Endothelial cell of umbilical vein (primary cell): ENCODE measurements around the gene PLA2R1. TPM values are rescaled to one million over a fixed set of nuclear protein-coding genes. Genes with fewer than 3 reads are reported as not detected.

Experiments
- BruUV-seq: library from RNA; stranded (reverse); fragments of 400-500 nt; replicated peaks from 2 replicates; lab custom pipeline; 2021; lab: Mats Ljungman, UMichigan
- CTCF ChIA-PET: fragments of 300-600, 350-600 bp; sonication (Branson Sonifier 250); formaldehyde crosslinking; loops from one replicate; lab custom pipeline; 2021; ENCODE audit warnings: antibody characterized with exemption, inconsistent platforms; lab: Charles Lee
- POLR2A ChIA-PET: fragments of 300-600, 350-600 bp; sonication (Branson Sonifier 250); formaldehyde crosslinking; loops from one replicate; lab custom pipeline; 2021; ENCODE audit warnings: antibody characterized with exemption, inconsistent platforms; lab: Charles Lee
- DNase-seq: peaks from one replicate; pipeline ENCODE4 v3.0.0-alpha.2; 2011; ENCODE audit warnings: low read depth, low spot score
- FAIRE-seq: peaks from 2 replicates; lab custom pipeline; 2011; peaks lifted over from hg19 to GRCh38; lab: Jason Lieb, UNC
- H2AFZ ChIP-seq: 2 replicates; pipeline ENCODE4 v1.6.0; 2012; ENCODE audit warnings: low read depth, low read length, control low read depth, inconsistent platforms
- H3K27ac ChIP-seq: 2 replicates; pipeline ENCODE4 v1.5.1; 2011; ENCODE audit warnings: low read depth, mild to moderate bottlenecking, control low read depth, low read length, moderate library complexity; ENCODE audit not compliant: insufficient read depth
- H3K27me3 ChIP-seq, 2 experiments: 2 replicates each; pipeline versions ENCODE4 v1.6.0 to v1.6.1; 2011; ENCODE audit warnings: low read length in 2 of 2, mixed read lengths in 1 of 2; ENCODE audit not compliant: control insufficient read depth in 2 of 2, insufficient read depth in 2 of 2
- H3K36me3 ChIP-seq, 2 experiments: 2 replicates in 1 of 2; 3 replicates in 1 of 2; pipeline ENCODE4 v1.5.1; 2011; ENCODE audit warnings: low read length in 2 of 2, mild to moderate bottlenecking in 1 of 2, moderate library complexity in 1 of 2; ENCODE audit not compliant: control insufficient read depth in 2 of 2, insufficient read depth in 2 of 2; ENCODE audit errors: extremely low read depth in 1 of 2
- H3K4me1 ChIP-seq: 3 replicates; pipeline ENCODE4 v1.5.1; 2011; ENCODE audit warnings: mild to moderate bottlenecking, low read length; ENCODE audit not compliant: control insufficient read depth, insufficient read depth; ENCODE audit errors: extremely low read depth
- H3K4me2 ChIP-seq: 2 replicates; pipeline ENCODE4 v1.6.1; 2011; ENCODE audit warnings: low read length, control low read depth, mixed read lengths; ENCODE audit not compliant: insufficient read depth
- H3K4me3 ChIP-seq, 3 experiments: fragments of 200-600 bp in 1 of 3; sonication (generic), shearing (Covaris generic) in 1 of 3; replicated peaks in 1 of 3; 2 replicates each; pipeline ENCODE4 v1.5.1; 2011 to 2016; ENCODE audit warnings: control low read depth in 3 of 3, low read length in 3 of 3, mild to moderate bottlenecking in 2 of 3, inconsistent platforms in 1 of 3, low read depth in 1 of 3, moderate library complexity in 1 of 3; ENCODE audit not compliant: insufficient read depth in 1 of 3
- H3K79me2 ChIP-seq: 2 replicates; pipeline ENCODE4 v1.6.0; 2012; ENCODE audit warnings: low read length, inconsistent platforms; ENCODE audit not compliant: control insufficient read depth, insufficient read depth
- H3K9ac ChIP-seq: replicated peaks from 2 replicates; pipeline ENCODE3; 2011; ENCODE audit warnings: low read length, control low read depth; ENCODE audit not compliant: insufficient read depth; ENCODE audit errors: extremely low read depth
- H3K9me1 ChIP-seq: replicated peaks from 3 replicates; pipeline ENCODE4 v1.6.0; 2011; ENCODE audit warnings: mild to moderate bottlenecking, low read length; ENCODE audit not compliant: control insufficient read depth, insufficient read depth; ENCODE audit errors: extremely low read depth
- H3K9me3 ChIP-seq: replicated peaks from 2 replicates; pipeline ENCODE4 v1.5.1; 2012; ENCODE audit warnings: low read length, inconsistent platforms; ENCODE audit not compliant: control insufficient read depth, insufficient read depth
- H4K20me1 ChIP-seq: replicated peaks from 2 replicates; pipeline ENCODE3; 2011; ENCODE audit warnings: mild to moderate bottlenecking, low read length; ENCODE audit not compliant: control insufficient read depth, insufficient read depth; ENCODE audit errors: extremely low read depth
- CTCF ChIP-seq, 2 donors: IDR thresholded peaks; 1 replicate in 1 of 2; 2 replicates in 1 of 2; pipeline ENCODE4 v1.5.1; 2011; ENCODE audit warnings: low read length in 2 of 2, mild to moderate bottlenecking in 2 of 2, moderate library complexity in 2 of 2, control low read depth in 1 of 2, inconsistent platforms in 1 of 2, low read depth in 1 of 2; ENCODE audit not compliant: insufficient read depth in 1 of 2; ENCODE audit errors: extremely low read depth in 1 of 2
- JUN ChIP-seq: IDR thresholded peaks from 2 replicates; pipeline ENCODE4 v1.6.1; 2011; ENCODE audit warnings: borderline replicate concordance, low read depth; ENCODE audit not compliant: insufficient read length, insufficient read depth
- POLR2A ChIP-seq: IDR thresholded peaks from 2 replicates; pipeline ENCODE4 v1.6.1; 2012; ENCODE audit warnings: low read depth, mild to moderate bottlenecking, control low read depth, low read length
- dilution Hi-C: fragments of 300-500 bp; cut with MboI; formaldehyde crosslinking; loops from one replicate; pipeline ENCODE4 v1.15.0; 2019; ENCODE audit warnings: low sequenced_read_pairs; ENCODE audit not compliant: extremely low pct_ligation_motif_present
- intact Hi-C: fragments of 100-400 bp; cut with micrococcal nuclease; formaldehyde crosslinking; loops from one replicate; pipeline ENCODE4 v1.10.0; 2022
- polyA plus RNA-seq, 4 experiments: library from polyadenylated mRNA; depleted of rRNA in 3 of 4; stranded (reverse) in 3 of 4; unstranded in 1 of 4; fragments of >200 nt; gene quantifications; 2 replicates each; pipeline versions ENCODE4 v1.2.1 to v1.2.3, GENCODE V29; 2011 to 2012; ENCODE audit warnings: missing spikeins in 1 of 4
- total RNA-seq: library from RNA; stranded (reverse); gene quantifications from 2 replicates; pipeline ENCODE4 v1.2.3, GENCODE V29; 2021

Gene PLA2R1
- total and polyA plus RNA-seq, 2 donors (not counting 3 experiments of a cell fraction or from before 2014, with no cell fraction given): 6.9 to 14.4 TPM

- no peak for TF ChIP-seq JUN
- H3K9ac ChIP-seq: no peak overlapping the region
- H3K27me3 ChIP-seq: no peaks in the 10 kb centered on the region
- no peak for FAIRE-seq
- dilution Hi-C loops: no loop called here
- no peak overlapping the region for H3K4me3 ChIP-seq
- DNase-seq: peak; percentile 62
- no peaks in the 10 kb centered on the region for H3K79me2 ChIP-seq
- no peaks in the 10 kb centered on the region for H3K9me1 ChIP-seq
- peaks cover 10% of the 10 kb centered on the region for H3K4me1 ChIP-seq
- intact Hi-C loops: no loop called here
- ChIA-PET POLR2A (no interaction called here), CTCF (interaction anchor here (1.0 to 2.6 kb wide), 5 partner anchors 9 to 942 kb away, joined by 3 to 12 read pairs (median 3); no protein-coding TSS in a partner anchor)
- H2AFZ ChIP-seq: no peak overlapping the region
- H3K9me3 ChIP-seq: no peaks in the 10 kb centered on the region
- peak overlapping the region; percentile 12 for H3K4me2 ChIP-seq
- no TSS peak for BruUV-seq
- no peaks in the 10 kb centered on the region for H4K20me1 ChIP-seq
- no peaks in the 10 kb centered on the region for H3K36me3 ChIP-seq
- no peak overlapping the region for H3K27ac ChIP-seq
Measured at GRCh38 chr2:160028431-160029269, 33.8 kb downstream of the PLA2R1 start.

- no peak overlapping the region for H3K4me2 ChIP-seq
- H3K4me1 ChIP-seq: no peaks in the 10 kb centered on the region
- FAIRE-seq: peak; percentile 59
- H3K9me3 ChIP-seq: no peaks in the 10 kb centered on the region
- H2AFZ ChIP-seq: no peak overlapping the region
- no peaks in the 10 kb centered on the region for H3K27me3 ChIP-seq
- no peak overlapping the region for H3K27ac ChIP-seq
- BruUV-seq: no TSS peak
- intact Hi-C loops (no loop called here), dilution Hi-C loops (no loop called here)
- ChIA-PET CTCF (interaction anchor here (0.7 to 1.6 kb wide), 9 partner anchors 9 to 610 kb away, joined by 3 to 6 read pairs (median 3); no protein-coding TSS in a partner anchor), POLR2A (no interaction called here)
- H4K20me1 ChIP-seq: no peaks in the 10 kb centered on the region
- DNase-seq: peak; percentile 26
- H3K79me2 ChIP-seq: no peaks in the 10 kb centered on the region
- H3K4me3 ChIP-seq: no peak overlapping the region
- H3K36me3 ChIP-seq: no peaks in the 10 kb centered on the region
- TF ChIP-seq CTCF (IDR thresholded peaks at IDR 0.05; ENCODE audit: extremely low read depth in 1 of 2, insufficient read depth in 1 of 2, low read depth in 1 of 2, low read length in 2 of 2): peak in 1 of 2 donors; percentile 9
- no peak for TF ChIP-seq POLR2A
- H3K9me1 ChIP-seq: no peaks in the 10 kb centered on the region
- H3K9ac ChIP-seq: no peak overlapping the region
Measured at GRCh38 chr2:160022162-160022561, 40.3 kb downstream of the PLA2R1 start.
